ENCODE results near the gene SRPRB.

The SRPRB gene

DNA sequence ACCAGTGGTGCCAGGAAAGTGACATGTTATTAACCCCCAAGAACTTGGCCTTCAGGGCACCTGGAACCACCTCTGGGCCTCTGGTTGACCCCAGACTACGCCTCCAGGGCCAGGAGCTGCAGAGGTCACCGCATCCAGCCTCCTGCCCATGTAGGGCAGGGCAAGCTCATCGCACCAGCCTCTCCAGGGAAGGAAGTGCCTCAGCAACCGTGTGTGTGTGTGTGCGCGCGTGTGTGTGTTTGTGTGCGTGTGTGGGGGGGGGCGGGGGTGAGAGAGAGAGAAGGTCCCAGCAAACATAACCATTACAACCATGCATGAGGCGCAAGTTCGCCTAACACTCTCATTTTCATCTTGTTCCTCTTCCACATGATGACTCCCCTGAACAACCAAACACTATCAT lies 58.3 kb downstream of the SRPRB start:
- in situ Hi-C loops (cut with MboI; ENCODE audit: low sequenced_read_pairs) = no loop called here

DNA sequence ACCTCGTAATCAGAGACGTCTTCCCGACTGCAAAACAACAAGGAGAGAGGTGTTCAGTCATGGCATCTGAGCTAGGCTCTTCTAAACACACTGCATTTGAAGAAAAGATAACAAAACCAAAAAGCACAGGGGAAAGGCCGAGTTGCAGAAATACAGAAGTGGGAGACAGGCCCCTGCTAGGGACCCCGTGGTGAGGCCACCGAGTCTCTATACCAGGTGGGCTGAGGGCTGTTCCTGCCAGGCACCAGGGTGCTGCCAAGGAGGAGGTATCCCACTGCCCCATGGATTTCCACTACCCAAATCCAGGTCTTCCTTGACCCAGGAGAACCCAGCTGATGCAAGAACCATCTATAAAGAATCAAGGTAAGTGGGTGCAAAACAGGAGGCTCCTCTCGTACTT lies 59.0 kb downstream of the SRPRB start:
- in situ Hi-C loops (cut with MboI; ENCODE audit: low sequenced_read_pairs) = no loop called here

DNA sequence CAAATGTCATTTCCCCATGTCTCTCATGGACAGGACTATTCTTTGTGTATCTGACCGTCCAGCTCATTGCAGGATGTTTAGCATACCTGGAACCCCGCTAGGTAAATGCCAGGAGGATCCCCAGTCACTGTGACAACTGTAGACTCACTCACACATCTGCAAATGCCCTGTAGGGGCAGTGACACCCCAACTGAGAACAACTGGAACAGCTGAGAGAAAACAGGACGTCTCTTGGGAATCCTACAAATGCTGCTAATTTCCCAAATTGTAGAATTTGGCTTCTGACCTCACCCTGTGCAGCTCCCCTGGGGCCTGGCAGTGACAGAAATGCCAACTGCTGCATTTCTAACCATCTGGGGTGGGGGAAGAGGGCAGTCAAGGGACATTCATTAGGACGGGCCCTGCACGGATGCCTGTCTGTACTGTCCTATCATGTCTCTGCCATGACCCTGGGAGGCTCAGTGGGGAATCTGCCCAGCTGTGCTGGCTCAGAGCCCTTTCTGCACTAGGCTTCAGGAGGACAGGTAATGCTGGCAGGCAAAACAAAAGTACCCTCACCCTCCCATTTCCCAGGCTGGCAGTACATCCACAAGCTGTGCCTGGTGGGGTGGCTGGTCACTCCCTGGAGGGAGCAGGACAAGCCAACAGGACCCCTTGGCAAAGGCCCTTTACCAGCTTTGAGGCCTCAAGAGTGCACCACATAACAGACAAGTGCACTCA lies 59.7 kb downstream of the SRPRB start:
- in situ Hi-C loops (cut with MboI; ENCODE audit: low sequenced_read_pairs) = no loop called here

DNA sequence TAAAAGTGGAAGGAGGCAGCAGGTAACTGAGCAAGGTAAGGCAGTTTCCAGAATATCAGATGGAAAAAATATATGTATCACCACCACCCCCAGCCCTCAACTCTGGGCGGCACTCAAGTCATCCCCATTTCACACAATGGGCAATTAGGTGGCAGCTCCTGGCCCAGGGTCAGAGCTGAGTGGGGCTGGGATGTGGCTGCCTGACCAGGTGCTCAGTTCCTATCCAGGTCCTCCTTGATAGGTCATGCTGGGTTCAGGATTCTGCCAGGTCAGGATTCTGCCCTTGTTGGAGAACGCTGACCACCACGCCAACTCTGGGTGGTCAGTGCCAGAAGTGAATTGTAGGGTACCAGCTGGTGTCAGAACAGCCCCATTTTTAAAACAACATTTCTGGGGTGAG lies 60.5 kb downstream of the SRPRB start:
- in situ Hi-C loops (cut with MboI; ENCODE audit: low sequenced_read_pairs) = no loop called here

DNA sequence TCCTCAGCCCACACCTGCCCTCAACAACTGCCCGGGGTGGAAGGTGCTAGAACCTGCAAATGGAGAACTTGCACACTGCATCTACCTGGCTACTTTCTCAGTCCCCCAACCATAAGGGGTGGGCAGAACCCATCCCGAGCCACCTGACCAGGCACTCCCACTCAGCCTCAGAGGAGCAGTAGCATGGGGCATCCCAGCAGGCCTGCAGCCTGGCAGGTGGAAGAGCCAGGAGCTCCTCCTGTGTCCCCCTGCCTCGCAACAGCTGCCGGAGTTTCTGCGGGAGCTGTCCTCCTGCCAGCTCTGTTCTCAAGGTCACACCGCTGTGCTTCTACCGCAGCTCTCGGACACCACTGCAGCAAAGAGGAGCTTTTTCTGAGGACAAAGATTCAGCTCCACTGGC lies 62.6 kb downstream of the SRPRB start:
- in situ Hi-C loops (cut with MboI; ENCODE audit: low sequenced_read_pairs) = no loop called here

DNA sequence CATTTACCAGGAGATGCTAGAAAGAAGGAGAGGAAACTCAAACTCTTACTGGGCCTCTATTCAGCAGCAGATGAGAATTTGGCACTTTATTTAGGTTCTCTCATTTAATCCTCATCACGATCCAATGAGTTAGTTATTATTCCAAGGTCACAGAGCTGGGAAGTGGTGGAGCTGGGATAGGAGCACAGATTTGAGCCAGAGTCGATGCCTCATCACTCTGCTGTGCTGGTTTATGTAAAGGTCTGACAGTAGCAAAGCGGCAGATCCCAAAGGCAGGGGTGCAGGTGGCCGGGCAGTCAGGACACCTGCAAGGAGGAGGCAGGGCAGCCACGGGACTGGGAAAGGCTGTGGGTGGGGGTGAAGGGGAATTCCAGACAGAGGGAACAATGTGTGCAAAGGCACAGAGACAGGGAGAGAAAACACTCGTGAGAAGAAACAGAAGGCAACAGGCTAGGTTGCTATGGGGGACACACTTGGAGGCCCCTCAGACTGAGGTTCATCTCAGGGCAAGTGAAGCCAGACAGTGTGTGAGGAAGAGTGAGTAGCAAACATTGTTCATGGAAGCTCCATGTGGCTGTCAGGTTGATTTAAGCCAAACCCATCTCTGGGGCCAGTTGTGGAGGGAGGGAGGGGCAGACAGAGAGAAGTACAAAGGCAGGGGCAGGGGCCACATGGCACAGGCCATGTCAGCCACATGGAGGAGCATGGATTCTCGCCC lies 63.3 kb downstream of the SRPRB start:
- in situ Hi-C loops (cut with MboI; ENCODE audit: low sequenced_read_pairs) = no loop called here

DNA sequence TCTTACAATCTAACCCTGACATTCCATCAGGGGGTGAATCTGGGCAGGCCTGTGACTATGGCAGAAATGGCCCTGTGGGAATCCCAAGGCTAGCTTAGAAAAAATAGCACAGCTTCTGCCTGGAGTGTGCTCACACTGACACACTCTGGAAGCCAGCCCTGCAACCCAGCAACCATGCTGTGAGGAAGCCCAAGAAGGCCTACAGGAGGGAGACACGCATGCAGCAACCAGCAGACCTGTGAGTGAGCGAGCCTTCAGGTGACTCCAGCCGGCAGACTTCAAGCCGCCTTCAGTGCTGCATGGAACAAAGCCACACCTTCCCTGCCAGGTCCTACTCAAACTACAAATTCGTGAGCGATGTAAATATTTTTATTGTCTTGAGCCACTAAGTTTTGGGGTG lies 64.0 kb downstream of the SRPRB start:
- in situ Hi-C loops (cut with MboI; ENCODE audit: low sequenced_read_pairs) = no loop called here

DNA sequence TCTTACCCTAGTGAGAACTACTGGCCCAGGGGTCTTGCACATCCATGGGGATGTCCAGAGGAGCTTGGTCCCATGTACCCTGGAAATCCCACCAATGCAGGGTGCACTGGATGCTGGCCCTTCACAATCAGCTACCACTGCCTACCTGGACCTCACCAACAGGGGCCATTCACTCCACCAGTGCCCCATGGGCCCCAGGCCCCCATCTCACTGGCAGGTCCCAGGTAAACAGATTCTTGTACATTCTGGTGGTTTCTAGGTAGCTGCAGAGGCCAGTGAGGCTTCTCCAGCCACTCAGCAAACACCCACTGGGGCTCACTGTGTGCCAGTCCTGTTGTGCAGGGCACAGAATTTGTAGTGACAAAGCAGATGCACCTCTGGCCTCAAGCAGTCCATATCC lies 65.2 kb downstream of the SRPRB start:
- in situ Hi-C loops (cut with MboI; ENCODE audit: low sequenced_read_pairs) = no loop called here

Measured in HL-60/S4 (cell line).